ENCODE data around the gene PSMC4.
"Not testable (repeated sequence)": the region's sequence is repeated elsewhere in the genome, so short reads cannot be mapped to it uniquely, and the experiment has no call there.

Gene PSMC4

DNA sequence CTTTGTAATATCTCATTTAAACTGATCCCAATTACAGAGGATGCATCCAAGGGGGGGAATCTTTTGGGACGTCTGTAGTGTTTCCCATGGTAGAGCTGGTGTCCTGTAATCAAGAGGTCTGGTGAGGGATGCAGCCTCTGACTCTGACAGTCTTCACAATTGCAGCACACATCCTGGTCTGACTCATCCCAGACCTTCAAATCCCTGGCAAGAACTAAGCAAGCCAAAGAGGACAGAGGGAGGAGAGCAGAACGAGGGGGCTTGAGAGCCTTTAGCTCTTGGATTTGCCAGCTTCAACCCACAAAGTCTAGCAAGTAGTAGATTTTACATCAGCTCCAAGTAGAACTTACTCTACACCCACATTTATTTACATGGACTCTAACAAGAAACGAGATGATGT is 19.3 kb upstream of the PSMC4 start:
- TF ChIP-seq EZH2phosphoT487 (IDR thresholded peaks at IDR 0.05; ENCODE audit: low read depth): no peak
- peaks cover 45% of the 10 kb centered on the region for H3K4me1 ChIP-seq (ENCODE audit: low read length)
- no peak overlapping the region for H3K9ac ChIP-seq (ENCODE audit: low read length)
- H3K27ac ChIP-seq (ENCODE audit: low read length): no peak overlapping the region
- no peak overlapping the region for H2AFZ ChIP-seq (ENCODE audit: low read depth, low read length)
- H3K9me3 ChIP-seq (ENCODE audit: insufficient read depth, low read length): 0 out of 2 replicates have a peak, but pooled peaks cover 3% of the 10 kb centered on the region
- H3K27me3 ChIP-seq (ENCODE audit: low read depth, low read length): no peaks in the 10 kb centered on the region
- H3K4me2 ChIP-seq (ENCODE audit: low read length): no peak overlapping the region
- peaks cover 3% of the 10 kb centered on the region for H3K36me3 ChIP-seq (replicated peaks; ENCODE audit: low read depth, low read length)
- no peak overlapping the region for H3K4me3 ChIP-seq (ENCODE audit: low read length)
- H3K79me2 ChIP-seq (ENCODE audit: low read length): no peaks in the 10 kb centered on the region
- H4K20me1 ChIP-seq (ENCODE audit: insufficient read depth, low read length): no peaks in the 10 kb centered on the region

DNA sequence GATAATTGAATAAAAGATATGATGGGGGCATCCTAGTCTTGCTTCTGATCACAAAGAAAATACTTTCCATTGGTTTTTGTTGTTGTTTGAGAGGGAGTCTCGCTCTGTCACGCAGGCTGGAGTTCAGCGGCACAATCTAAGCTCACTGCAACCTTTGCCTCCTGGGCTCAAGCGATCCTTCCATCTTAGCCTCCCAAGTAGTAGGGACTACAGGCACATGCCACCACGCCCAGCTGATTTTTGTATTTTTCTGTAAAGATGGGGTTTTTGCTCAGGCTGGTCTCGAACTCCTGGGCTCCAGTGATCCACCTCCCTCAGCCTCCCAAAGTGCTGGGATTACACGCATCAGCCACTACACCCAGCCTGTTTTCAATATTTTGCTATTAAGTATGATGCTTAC is 17.1 kb upstream of the PSMC4 start:
- peaks cover 61% of the 10 kb centered on the region for H3K4me1 ChIP-seq (ENCODE audit: low read length)
- peaks cover 3% of the 10 kb centered on the region for H3K36me3 ChIP-seq (replicated peaks; ENCODE audit: low read depth, low read length)
- TF ChIP-seq EZH2phosphoT487 (IDR thresholded peaks at IDR 0.05; ENCODE audit: low read depth): no peak
- TF ChIP-seq, protein P1, sequence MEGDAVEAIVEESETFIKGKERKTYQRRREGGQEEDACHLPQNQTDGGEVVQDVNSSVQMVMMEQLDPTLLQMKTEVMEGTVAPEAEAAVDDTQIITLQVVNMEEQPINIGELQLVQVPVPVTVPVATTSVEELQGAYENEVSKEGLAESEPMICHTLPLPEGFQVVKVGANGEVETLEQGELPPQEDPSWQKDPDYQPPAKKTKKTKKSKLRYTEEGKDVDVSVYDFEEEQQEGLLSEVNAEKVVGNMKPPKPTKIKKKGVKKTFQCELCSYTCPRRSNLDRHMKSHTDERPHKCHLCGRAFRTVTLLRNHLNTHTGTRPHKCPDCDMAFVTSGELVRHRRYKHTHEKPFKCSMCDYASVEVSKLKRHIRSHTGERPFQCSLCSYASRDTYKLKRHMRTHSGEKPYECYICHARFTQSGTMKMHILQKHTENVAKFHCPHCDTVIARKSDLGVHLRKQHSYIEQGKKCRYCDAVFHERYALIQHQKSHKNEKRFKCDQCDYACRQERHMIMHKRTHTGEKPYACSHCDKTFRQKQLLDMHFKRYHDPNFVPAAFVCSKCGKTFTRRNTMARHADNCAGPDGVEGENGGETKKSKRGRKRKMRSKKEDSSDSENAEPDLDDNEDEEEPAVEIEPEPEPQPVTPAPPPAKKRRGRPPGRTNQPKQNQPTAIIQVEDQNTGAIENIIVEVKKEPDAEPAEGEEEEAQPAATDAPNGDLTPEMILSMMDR (IDR thresholded peaks at IDR 0.05; ENCODE audit: low read depth, low read length): no peak
- H3K27me3 ChIP-seq (ENCODE audit: low read depth, low read length): no peaks in the 10 kb centered on the region
- peak overlapping the region; percentile 87 for H3K27ac ChIP-seq (ENCODE audit: low read length)
- H3K79me2 ChIP-seq (ENCODE audit: low read length): no peaks in the 10 kb centered on the region
- peak overlapping the region; percentile 17; the same call in 1 of the 2 replicates for H3K4me3 ChIP-seq (ENCODE audit: low read length)
- peak overlapping the region; percentile 46 for H3K4me2 ChIP-seq (ENCODE audit: low read length)
- peak overlapping the region; percentile 38; the same call in 1 of the 2 replicates for H3K9ac ChIP-seq (ENCODE audit: low read length)
- no peak overlapping the region for H2AFZ ChIP-seq (ENCODE audit: low read depth, low read length)
- H4K20me1 ChIP-seq (ENCODE audit: insufficient read depth, low read length): no peaks in the 10 kb centered on the region
- 0 out of 2 replicates have a peak, but pooled peaks cover 3% of the 10 kb centered on the region for H3K9me3 ChIP-seq (ENCODE audit: insufficient read depth, low read length)

GRCh38 chr19:39957886-39958285 is 13.1 kb upstream of the PSMC4 start:
- H2AFZ ChIP-seq (ENCODE audit: low read depth, low read length): not testable (repeated sequence)
- H3K9ac ChIP-seq (ENCODE audit: low read length): peak overlapping the region; percentile 37; the same call in 1 of the 2 replicates

DNA sequence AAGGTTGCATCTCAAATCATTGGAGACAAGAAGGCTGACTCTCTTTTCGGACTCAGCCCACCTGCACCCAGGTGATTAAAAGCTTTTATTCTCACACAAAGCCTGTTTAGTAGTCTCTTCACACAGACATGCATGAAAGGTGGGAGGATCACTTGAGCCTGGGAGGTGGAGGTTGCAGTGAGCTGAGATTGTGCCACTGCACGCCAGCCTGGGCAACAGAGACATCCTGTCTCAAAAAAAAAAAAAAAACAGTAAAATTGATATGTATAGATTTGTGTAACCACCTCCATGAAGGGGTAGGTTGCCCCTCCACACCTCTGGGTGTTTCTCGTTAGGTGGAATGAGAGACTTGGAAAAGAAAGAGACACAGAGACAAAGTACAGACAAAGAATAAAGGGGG is 12.0 kb upstream of the PSMC4 start:
- Histone ChIP-seq H3K27ac (ENCODE audit: low read length) (peak overlapping the region; percentile 76), H3K4me1 (ENCODE audit: low read length) (peaks cover 58% of the 10 kb centered on the region), H3K4me3 (ENCODE audit: low read length) (peak overlapping the region; percentile 61), H2AFZ (ENCODE audit: low read depth, low read length) (0 out of 2 replicates have a peak overlapping the region, but pooled peaks have one; percentile 20), H3K9ac (ENCODE audit: low read length) (peak overlapping the region; percentile 67), H3K4me2 (ENCODE audit: low read length) (peak overlapping the region; percentile 83)
- H4K20me1 ChIP-seq (ENCODE audit: insufficient read depth, low read length); H3K9me3 ChIP-seq (ENCODE audit: insufficient read depth, low read length); H3K79me2 ChIP-seq (ENCODE audit: low read length); H3K36me3 ChIP-seq (replicated peaks; ENCODE audit: low read depth, low read length); H3K27me3 ChIP-seq (ENCODE audit: low read depth, low read length): not testable (repeated sequence)

More at GRCh38 chr19:39957886-39958285, 13.1 kb upstream of the PSMC4 start:
- not testable (repeated sequence) for H3K79me2 ChIP-seq (ENCODE audit: low read length); H3K27me3 ChIP-seq (ENCODE audit: low read depth, low read length); H3K36me3 ChIP-seq (replicated peaks; ENCODE audit: low read depth, low read length); H4K20me1 ChIP-seq (ENCODE audit: insufficient read depth, low read length); H3K9me3 ChIP-seq (ENCODE audit: insufficient read depth, low read length); H3K4me3 ChIP-seq (ENCODE audit: low read length)
- Histone ChIP-seq H3K4me2 (ENCODE audit: low read length) (peak overlapping the region; percentile 39), H3K27ac (ENCODE audit: low read length) (peak overlapping the region; percentile 74), H3K4me1 (ENCODE audit: low read length) (peaks cover 61% of the 10 kb centered on the region)

- H3K27me3 ChIP-seq (ENCODE audit: low read depth, low read length); H3K79me2 ChIP-seq (ENCODE audit: low read length); H3K9me3 ChIP-seq (ENCODE audit: insufficient read depth, low read length); H4K20me1 ChIP-seq (ENCODE audit: insufficient read depth, low read length); H3K36me3 ChIP-seq (replicated peaks; ENCODE audit: low read depth, low read length): not testable (repeated sequence)
- H3K4me2 ChIP-seq (ENCODE audit: low read length): peak overlapping the region; percentile 83
- H3K4me1 ChIP-seq (ENCODE audit: low read length): peaks cover 54% of the 10 kb centered on the region
- H3K27ac ChIP-seq (ENCODE audit: low read length): peak overlapping the region; percentile 76
- peak overlapping the region; percentile 61 for H3K4me3 ChIP-seq (ENCODE audit: low read length)
- 0 out of 2 replicates have a peak overlapping the region, but pooled peaks have one; percentile 20 for H2AFZ ChIP-seq (ENCODE audit: low read depth, low read length)
- H3K9ac ChIP-seq (ENCODE audit: low read length): peak overlapping the region; percentile 67
Observed at GRCh38 chr19:39959407-39959806, 11.6 kb upstream of the PSMC4 start.

DNA sequence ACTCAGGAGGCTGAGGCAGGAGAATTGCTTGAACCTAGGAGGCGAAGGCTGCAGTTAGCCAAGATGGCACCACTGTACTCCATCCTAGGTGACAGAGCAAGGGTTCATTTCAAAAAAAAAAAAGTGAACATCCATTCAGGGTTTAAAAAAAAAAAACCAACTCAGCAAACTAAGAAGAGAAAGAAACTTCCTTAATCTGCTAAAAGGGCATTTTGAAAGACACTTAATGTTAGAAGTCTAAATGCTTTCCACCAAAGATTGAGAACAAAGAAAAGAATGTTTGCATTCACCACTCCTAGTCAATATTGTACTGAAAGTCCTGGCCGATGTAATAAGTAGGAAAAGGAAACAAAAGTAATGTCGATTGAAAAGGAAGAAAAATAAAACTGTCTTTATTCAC is 7.1 kb upstream of the PSMC4 start:
- Histone ChIP-seq H2AFZ (ENCODE audit: low read depth, low read length) (no peak overlapping the region), H3K4me1 (ENCODE audit: low read length) (peaks cover 21% of the 10 kb centered on the region), H4K20me1 (ENCODE audit: insufficient read depth, low read length) (no peaks in the 10 kb centered on the region), H3K9me3 (ENCODE audit: insufficient read depth, low read length) (no peaks in the 10 kb centered on the region), H3K9ac (ENCODE audit: low read length) (no peak overlapping the region), H3K36me3 (replicated peaks; ENCODE audit: low read depth, low read length) (no peaks in the 10 kb centered on the region), H3K4me2 (ENCODE audit: low read length) (no peak overlapping the region), H3K27ac (ENCODE audit: low read length) (no peak overlapping the region), H3K27me3 (ENCODE audit: low read depth, low read length) (no peaks in the 10 kb centered on the region), H3K4me3 (ENCODE audit: low read length) (no peak overlapping the region), H3K79me2 (ENCODE audit: low read length) (no peaks in the 10 kb centered on the region)
- TF ChIP-seq, protein P1 (IDR thresholded peaks at IDR 0.05; ENCODE audit: low read depth, low read length): no peak
- TF ChIP-seq EZH2phosphoT487 (IDR thresholded peaks at IDR 0.05; ENCODE audit: low read depth): no peak
